Bronchial epithelial cell (primary cell): ENCODE data around the gene PODXL2. TPM values are rescaled to one million over a fixed set of nuclear protein-coding genes. Genes with fewer than 3 reads are reported as not detected.

ENCODE experiments used
- DNase-seq: peaks from one replicate; pipeline ENCODE4 v3.0.0-alpha.2; 2010; ENCODE audit warnings: low read depth
- FAIRE-seq: peaks from 2 replicates; lab custom pipeline; 2011; peaks lifted over from hg19 to GRCh38; lab: Jason Lieb, UNC
- H3K27me3 ChIP-seq: 2 replicates; pipeline ENCODE4 v1.5.1; 2011; ENCODE audit warnings: low read length; ENCODE audit not compliant: control insufficient read depth, insufficient read depth
- H3K36me3 ChIP-seq: 2 replicates; pipeline ENCODE4 v1.5.1; 2011; ENCODE audit warnings: low read length; ENCODE audit not compliant: control insufficient read depth, insufficient read depth
- H3K4me3 ChIP-seq: 2 replicates; pipeline ENCODE4 v1.5.1; 2011; ENCODE audit warnings: mild to moderate bottlenecking, low read depth, low read length, control low read depth
- CTCF ChIP-seq: IDR thresholded peaks from 2 replicates; pipeline ENCODE4 v1.5.1; 2011; ENCODE audit warnings: mild to moderate bottlenecking, moderate library complexity, low read length, control low read depth, inconsistent platforms; ENCODE audit not compliant: insufficient read depth, severe bottlenecking
- total RNA-seq: library from RNA; depleted of rRNA; stranded (reverse); fragments of >200 nt; gene quantifications from 2 replicates; pipeline ENCODE4 v1.2.1, GENCODE V29; 2014

Gene PODXL2
- total RNA-seq, 1 donor from 2014 or later = 3.4 TPM

- TF ChIP-seq CTCF = no peak
- Histone ChIP-seq H3K4me3 (no peak overlapping the region), H3K36me3 (no peaks in the 10 kb centered on the region), H3K27me3 (no peaks in the 10 kb centered on the region)
- no peak for FAIRE-seq
- DNase-seq = no peak
Observed at GRCh38 chr3:127587876-127588275, 41.1 kb upstream of the PODXL2 start.

GRCh38 chr3:127588806-127589577 lies 40.0 kb upstream of the PODXL2 start:
- no peaks in the 10 kb centered on the region for H3K27me3 ChIP-seq
- DNase-seq (peak; percentile 74), FAIRE-seq (no peak)
- no peak for TF ChIP-seq CTCF
- peak overlapping the region; percentile 76 for H3K4me3 ChIP-seq
- no peaks in the 10 kb centered on the region for H3K36me3 ChIP-seq

GRCh38 chr3:127589600-127590281 lies 39.2 kb upstream of the PODXL2 start:
- Histone ChIP-seq H3K27me3 (no peaks in the 10 kb centered on the region), H3K4me3 (peak overlapping the region; percentile 76), H3K36me3 (no peaks in the 10 kb centered on the region)
- no peak for DNase-seq
- TF ChIP-seq CTCF = no peak
- FAIRE-seq = no peak

GRCh38 chr3:127590282-127590592 lies 38.7 kb upstream of the PODXL2 start:
- TF ChIP-seq CTCF = no peak
- H3K36me3 ChIP-seq = no peaks in the 10 kb centered on the region
- DNase-seq (no peak), FAIRE-seq (no peak)
- H3K4me3 ChIP-seq = peak overlapping the region; percentile 76
- no peaks in the 10 kb centered on the region for H3K27me3 ChIP-seq

- peak within 1 kb of the TSS; percentile 76 for H3K4me3 ChIP-seq
- DNase-seq = peak; percentile 94
- H3K36me3 ChIP-seq = no peaks in the 10 kb centered on the region
- peak; percentile 13 for FAIRE-seq
- peak; percentile 29 for TF ChIP-seq CTCF
- no peaks in the 10 kb centered on the region for H3K27me3 ChIP-seq
Observed at GRCh38 chr3:127590593-127591465, 38.2 kb upstream of the PODXL2 start, which contains the start of gene TPRA1. Gene TPRA1 (minus strand): TSS chr3:127590733. CDS start chr3:127580146, 10,587 bp downstream.
